ENCODE data around the gene PTPN4.

- TF ChIP-seq, protein P1, sequence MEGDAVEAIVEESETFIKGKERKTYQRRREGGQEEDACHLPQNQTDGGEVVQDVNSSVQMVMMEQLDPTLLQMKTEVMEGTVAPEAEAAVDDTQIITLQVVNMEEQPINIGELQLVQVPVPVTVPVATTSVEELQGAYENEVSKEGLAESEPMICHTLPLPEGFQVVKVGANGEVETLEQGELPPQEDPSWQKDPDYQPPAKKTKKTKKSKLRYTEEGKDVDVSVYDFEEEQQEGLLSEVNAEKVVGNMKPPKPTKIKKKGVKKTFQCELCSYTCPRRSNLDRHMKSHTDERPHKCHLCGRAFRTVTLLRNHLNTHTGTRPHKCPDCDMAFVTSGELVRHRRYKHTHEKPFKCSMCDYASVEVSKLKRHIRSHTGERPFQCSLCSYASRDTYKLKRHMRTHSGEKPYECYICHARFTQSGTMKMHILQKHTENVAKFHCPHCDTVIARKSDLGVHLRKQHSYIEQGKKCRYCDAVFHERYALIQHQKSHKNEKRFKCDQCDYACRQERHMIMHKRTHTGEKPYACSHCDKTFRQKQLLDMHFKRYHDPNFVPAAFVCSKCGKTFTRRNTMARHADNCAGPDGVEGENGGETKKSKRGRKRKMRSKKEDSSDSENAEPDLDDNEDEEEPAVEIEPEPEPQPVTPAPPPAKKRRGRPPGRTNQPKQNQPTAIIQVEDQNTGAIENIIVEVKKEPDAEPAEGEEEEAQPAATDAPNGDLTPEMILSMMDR (conservative IDR thresholded peaks at IDR 0.05) = no peak
- TF ChIP-seq EZH2 (IDR thresholded peaks at IDR 0.05; ENCODE audit: low read depth) = no peak
Measured at GRCh38 chr2:119859528-119859927, 99.8 kb downstream of the PTPN4 start.

Measured in PC-9 (cell line).